Right lobe of liver (tissue), 6 donors: ENCODE measurements around the gene AARSD1. TPM values are rescaled to one million over a fixed set of nuclear protein-coding genes. Genes with fewer than 3 reads are reported as not detected.
A peak's percentile ranks its signal among the peaks of the same experiment; 100 is the strongest.

Experiments used
- ATAC-seq, 4 donors: fragments of 200-7000 bp; cut with Tn5 transposase; one replicate each; pipeline ENCODE4 v1.9.1; 2020; ENCODE audit warnings: mild to moderate bottlenecking in 4 of 4, moderate library complexity in 4 of 4
- DNase-seq, 3 donors: peaks; one replicate each; pipeline ENCODE4 v3.0.0-alpha.2; 2020
- H3K27ac ChIP-seq, 3 donors: fragments of 200-600 bp; one replicate each; pipeline ENCODE4 v1.8.0; 2022
- H3K27me3 ChIP-seq, 2 donors: fragments of 200-600 bp; one replicate each; pipeline ENCODE4 v1.8.0; 2022
- H3K36me3 ChIP-seq, 4 donors: fragments of 200-600 bp; sonication (generic) in 1 of 4; one replicate each; pipeline versions ENCODE4 v1.5.1 to v1.8.0; 2017 to 2022; ENCODE audit warnings: control low read depth in 1 of 4
- H3K4me1 ChIP-seq, 4 donors: fragments of 200-600 bp; sonication (generic) in 1 of 4; one replicate each; pipeline versions ENCODE4 v1.5.1 to v1.8.0; 2017 to 2022; ENCODE audit warnings: control low read depth in 1 of 4
- H3K4me3 ChIP-seq, 3 donors: fragments of 200-600 bp; one replicate each; pipeline ENCODE4 v1.8.0; 2022
- H3K9me3 ChIP-seq, 4 donors: fragments of 200-600 bp; sonication (generic) in 1 of 4; one replicate each; pipeline versions ENCODE4 v1.5.1 to v1.8.0; 2017 to 2022; ENCODE audit warnings: control low read depth in 1 of 4
- POLR2A ChIP-seq: fragments of 450-650 bp; IDR thresholded peaks from one replicate; pipeline ENCODE4 v1.6.1; 2017; ENCODE audit warnings: antibody characterized with exemption, mild to moderate bottlenecking
- WGBS: methylation state at CpG from one replicate; pipeline ENCODE4 v1.1.6; 2018; ENCODE audit warnings: low coverage, low lambda C conversion rate; ENCODE audit not compliant: insufficient coverage; ENCODE audit errors: missing lambda C conversion rate; 5-methylcytosine and 5-hydroxymethylcytosine counted together
- intact Hi-C, 2 donors: fragments of 100-400 bp; cut with DNase I; formaldehyde crosslinking; loops; one replicate each; pipeline versions ENCODE4 v1.11.2 to v1.14.1; 2022
- long read RNA-seq: library from polyadenylated mRNA; unstranded; transcript quantifications from one replicate; pipeline ENCODE4 v2.0.0, GENCODE V29; 2019
- total RNA-seq, 6 experiments: library from RNA; depleted of rRNA in 2 of 6; stranded (reverse); fragments of >200 nt in 2 of 6; fragmentation: NEBNext Ultra II Directional in 3 of 6; extraction: Animal tissue kit (Norgen Biotek cat#: 25700) in 3 of 6; gene quantifications; one replicate each; pipeline versions ENCODE4 v1.1.0 to v1.2.4, GENCODE V29; 2016 to 2023
- TF ChIP-seq, protein P1 (sequence below), 4 donors: fragments of 200-600 bp in 3 of 4; fragments of 450-650 bp in 1 of 4; IDR thresholded peaks; one replicate each; pipeline versions ENCODE4 v1.5.1 to v1.8.0; 2016 to 2022; ENCODE audit warnings: antibody characterized with exemption in 4 of 4, mild to moderate bottlenecking in 2 of 4
- donor health status: DM: no; HTN: yes; CAD: no.
- donor health status: DM: no; HTN: no; CAD: no.
- donor health status: DM: no; HTN: no; CAD: no.
- donor health status: DM: no; HTN: yes; CAD: no.
- donor health status: DM: no; HTN: yes; CAD: no.

Gene AARSD1, protein sequence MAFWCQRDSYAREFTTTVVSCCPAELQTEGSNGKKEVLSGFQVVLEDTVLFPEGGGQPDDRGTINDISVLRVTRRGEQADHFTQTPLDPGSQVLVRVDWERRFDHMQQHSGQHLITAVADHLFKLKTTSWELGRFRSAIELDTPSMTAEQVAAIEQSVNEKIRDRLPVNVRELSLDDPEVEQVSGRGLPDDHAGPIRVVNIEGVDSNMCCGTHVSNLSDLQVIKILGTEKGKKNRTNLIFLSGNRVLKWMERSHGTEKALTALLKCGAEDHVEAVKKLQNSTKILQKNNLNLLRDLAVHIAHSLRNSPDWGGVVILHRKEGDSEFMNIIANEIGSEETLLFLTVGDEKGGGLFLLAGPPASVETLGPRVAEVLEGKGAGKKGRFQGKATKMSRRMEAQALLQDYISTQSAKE
- total RNA-seq: 10 to 100 TPM; 12.3 to 22.1 (median 17.9) TPM
- long read RNA-seq, partial matches to known transcripts: 0 of 2 reads
- long read RNA-seq, other reads (novel, unspliced or antisense): 1 of 2 reads

DNA sequence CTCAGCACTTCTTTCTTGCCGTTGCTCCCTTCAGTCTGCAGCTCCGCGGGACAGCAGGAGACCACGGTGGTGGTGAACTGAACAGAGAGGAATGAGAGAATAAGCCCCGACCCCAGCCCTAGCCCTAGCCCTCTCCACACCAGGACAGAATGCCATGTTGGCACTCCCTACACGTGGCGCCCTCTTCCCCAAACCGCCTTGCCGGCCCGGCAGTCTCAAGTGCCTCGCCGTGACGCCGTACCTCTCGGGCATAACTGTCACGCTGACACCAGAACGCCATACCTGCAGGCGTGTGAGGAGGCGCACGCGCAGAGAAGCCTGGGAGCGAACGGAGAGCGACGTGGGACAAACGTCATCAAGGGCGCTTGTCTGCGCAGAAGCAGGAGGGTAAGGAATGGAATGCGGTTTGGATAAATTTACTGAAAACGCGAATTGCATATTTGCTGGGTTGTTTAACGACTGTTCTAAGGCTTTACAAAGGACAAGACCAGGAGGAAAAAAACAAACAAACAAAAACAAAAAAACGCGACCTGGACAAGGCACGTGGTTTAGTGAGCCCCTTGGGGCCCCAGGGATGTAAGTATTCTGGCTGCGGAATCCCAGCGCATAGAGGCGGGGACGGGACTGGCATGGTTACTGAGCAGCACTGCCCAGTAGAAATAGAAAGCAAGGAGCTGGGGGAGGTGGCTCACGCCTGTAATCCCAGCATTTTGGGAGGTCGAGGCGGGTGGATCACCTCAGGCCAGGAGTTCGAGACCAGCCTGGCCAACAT is at the start of gene AARSD1:
TSS of gene AARSD1 (minus strand) at position 294 of the 772 bp plus-strand sequence. CDS start at position 280, 14 bp downstream.
- WGBS: 1% methylated on average over 32 of the region's 43 CpGs

DNA sequence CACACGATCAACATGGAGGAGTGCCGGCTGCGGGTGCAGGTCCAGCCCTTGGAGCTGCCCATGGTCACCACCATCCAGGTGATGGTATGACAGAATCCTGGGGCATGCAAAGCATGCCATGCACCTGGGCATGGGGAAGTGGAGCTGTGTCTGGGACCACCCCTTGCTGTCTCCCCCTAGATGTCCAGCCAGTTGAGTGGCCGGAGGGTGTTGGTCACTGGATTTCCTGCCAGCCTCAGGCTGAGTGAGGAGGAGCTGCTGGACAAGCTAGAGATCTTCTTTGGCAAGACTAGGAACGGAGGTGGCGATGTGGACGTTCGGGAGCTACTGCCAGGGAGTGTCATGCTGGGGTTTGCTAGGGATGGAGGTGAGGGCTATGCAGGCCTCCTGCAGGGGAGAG is 49.0 kb upstream of the AARSD1 start:
- no peak overlapping the region for H3K4me3 ChIP-seq
- no peaks in the 10 kb centered on the region for H3K9me3 ChIP-seq
- WGBS: no CpG with 5 or more reads among the region's 8 CpGs
- H3K27me3 ChIP-seq: no peaks in the 10 kb centered on the region
- H3K4me1 ChIP-seq: peaks cover 0 to 11% (median 4%) of the 10 kb centered on the region in 4 donors
- no peak for ATAC-seq
- intact Hi-C loops: loop anchor here in 1 of 2 donors (10.0 kb wide), 1 partner anchor 212 kb away; the partner anchor contains the start of gene CCDC200
- peak in 1 of 3 donors; percentile 47 for DNase-seq
- TF ChIP-seq POLR2A: no peak
- TF ChIP-seq, protein P1, sequence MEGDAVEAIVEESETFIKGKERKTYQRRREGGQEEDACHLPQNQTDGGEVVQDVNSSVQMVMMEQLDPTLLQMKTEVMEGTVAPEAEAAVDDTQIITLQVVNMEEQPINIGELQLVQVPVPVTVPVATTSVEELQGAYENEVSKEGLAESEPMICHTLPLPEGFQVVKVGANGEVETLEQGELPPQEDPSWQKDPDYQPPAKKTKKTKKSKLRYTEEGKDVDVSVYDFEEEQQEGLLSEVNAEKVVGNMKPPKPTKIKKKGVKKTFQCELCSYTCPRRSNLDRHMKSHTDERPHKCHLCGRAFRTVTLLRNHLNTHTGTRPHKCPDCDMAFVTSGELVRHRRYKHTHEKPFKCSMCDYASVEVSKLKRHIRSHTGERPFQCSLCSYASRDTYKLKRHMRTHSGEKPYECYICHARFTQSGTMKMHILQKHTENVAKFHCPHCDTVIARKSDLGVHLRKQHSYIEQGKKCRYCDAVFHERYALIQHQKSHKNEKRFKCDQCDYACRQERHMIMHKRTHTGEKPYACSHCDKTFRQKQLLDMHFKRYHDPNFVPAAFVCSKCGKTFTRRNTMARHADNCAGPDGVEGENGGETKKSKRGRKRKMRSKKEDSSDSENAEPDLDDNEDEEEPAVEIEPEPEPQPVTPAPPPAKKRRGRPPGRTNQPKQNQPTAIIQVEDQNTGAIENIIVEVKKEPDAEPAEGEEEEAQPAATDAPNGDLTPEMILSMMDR (IDR thresholded peaks at IDR 0.05): no peak
- H3K36me3 ChIP-seq: peaks cover 0 to 11% (median 4%) of the 10 kb centered on the region in 4 donors
- no peak overlapping the region for H3K27ac ChIP-seq

More for the DNA sequence above, at the start of gene AARSD1:
- H3K36me3 ChIP-seq: peaks cover 1 to 26% (median 13%) of the 10 kb centered on the region in 4 donors
- intact Hi-C loops: no loop called here
- H3K27me3 ChIP-seq: no peaks in the 10 kb centered on the region
- ATAC-seq: peak; percentile 96 to 99 (median 99)
- TF ChIP-seq POLR2A: peak; percentile 43
- TF ChIP-seq, protein P1 (IDR thresholded peaks at IDR 0.05): no peak
- H3K27ac ChIP-seq: peak within 1 kb of the TSS; percentile 56 to 66 (median 63)
- H3K4me3 ChIP-seq: peak within 1 kb of the TSS; percentile 59 to 83 (median 70)
- peak; percentile 91 to 93 (median 93) for DNase-seq
- peaks cover 0 to 5% (median 2%) of the 10 kb centered on the region in 4 donors for H3K4me1 ChIP-seq
- H3K9me3 ChIP-seq: no peaks in the 10 kb centered on the region

DNA sequence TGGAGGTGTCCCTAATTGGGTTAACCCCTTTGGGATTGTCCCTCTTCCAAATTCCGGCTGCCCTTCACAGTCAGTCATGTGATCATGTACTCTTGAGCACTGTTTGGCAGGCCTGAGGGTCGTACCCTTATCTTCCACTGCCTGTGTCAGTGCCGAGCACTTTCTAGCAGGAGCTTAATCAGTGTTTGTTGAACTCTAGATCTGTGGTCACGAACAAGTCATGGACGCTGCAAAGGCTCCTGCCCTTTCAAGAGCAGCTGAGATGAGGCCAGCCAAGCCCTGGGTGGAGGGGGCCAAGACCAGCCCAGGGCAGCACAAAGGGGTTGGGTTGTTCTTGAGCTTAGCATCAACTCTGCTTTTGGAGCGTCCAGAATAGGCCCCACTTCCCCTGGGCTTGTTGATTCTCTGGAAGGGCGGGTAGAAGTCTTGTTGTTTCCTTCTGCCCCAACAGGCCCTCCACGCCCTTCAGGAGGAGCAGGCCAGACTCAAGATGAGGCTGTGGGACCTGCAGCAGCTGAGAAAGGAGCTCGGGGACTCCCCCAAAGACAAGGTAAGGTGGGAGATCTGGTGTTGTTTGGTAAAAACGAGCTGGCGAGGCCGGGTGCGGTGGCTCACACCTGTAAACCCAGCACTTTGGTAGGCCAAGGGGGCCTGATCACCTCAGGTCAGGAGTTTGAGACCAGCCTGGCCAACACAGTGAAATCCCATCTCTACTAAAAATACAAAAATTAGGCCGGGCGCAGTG is 47.6 kb upstream of the AARSD1 start:
- Histone ChIP-seq H3K27ac (no peak overlapping the region), H3K9me3 (no peaks in the 10 kb centered on the region), H3K27me3 (no peaks in the 10 kb centered on the region), H3K4me1 (peaks cover 0 to 18% (median 4%) of the 10 kb centered on the region in 4 donors), H3K4me3 (no peak overlapping the region), H3K36me3 (peaks cover 0 to 11% (median 4%) of the 10 kb centered on the region in 4 donors)
- DNase-seq (peak in 1 of 3 donors; percentile 46), ATAC-seq (no peak)
- 59% methylated on average over 6 of the region's 15 CpGs for WGBS
- intact Hi-C loops: loop anchor here in 1 of 2 donors (10.0 kb wide), 1 partner anchor 213 kb away; the partner anchor contains the start of gene CCDC200
- TF ChIP-seq POLR2A: no peak
- TF ChIP-seq, protein P1 (IDR thresholded peaks at IDR 0.05): no peak
